ENCODE measurements around the gene DCAKD.
"Not testable (repeated sequence)": the region's sequence is repeated elsewhere in the genome, so short reads cannot be mapped to it uniquely, and the experiment has no call there.

The DCAKD gene

GRCh38 chr17:45060797-45061605, 9.6 kb upstream of the DCAKD start, which contains the start of gene NMT1:
TSS of gene NMT1 (plus strand) at chr17:45061317. CDS start at chr17:45061330, 13 bp downstream.
- Histone ChIP-seq H3K9ac (ENCODE audit: low read depth, low read length) (peak within 1 kb of the TSS; percentile 82), H3K9me3 (ENCODE audit: control insufficient read depth, insufficient read depth, low read length) (no peaks in the 10 kb centered on the region), H3K4me3 (ENCODE audit: low read depth, low read length) (peak within 1 kb of the TSS; percentile 98), H3K36me3 (ENCODE audit: control insufficient read depth, insufficient read depth, low read length) (no peaks in the 10 kb centered on the region), H3K27me3 (ENCODE audit: control insufficient read depth, insufficient read depth, low read length) (no peaks in the 10 kb centered on the region), H3K4me1 (ENCODE audit: control insufficient read depth, insufficient read depth, low read length) (peaks cover 2% of the 10 kb centered on the region)

- Histone ChIP-seq H3K9me3 (ENCODE audit: control insufficient read depth, insufficient read depth, low read length) (no peaks in the 10 kb centered on the region), H3K4me1 (ENCODE audit: control insufficient read depth, insufficient read depth, low read length) (peaks cover 2% of the 10 kb centered on the region), H3K9ac (ENCODE audit: low read depth, low read length) (peak overlapping the region; percentile 62), H3K27me3 (ENCODE audit: control insufficient read depth, insufficient read depth, low read length) (no peaks in the 10 kb centered on the region), H3K4me3 (ENCODE audit: low read depth, low read length) (peak overlapping the region; percentile 98), H3K36me3 (ENCODE audit: control insufficient read depth, insufficient read depth, low read length) (no peaks in the 10 kb centered on the region)
Observed at GRCh38 chr17:45060382-45060796, 9.0 kb upstream of the DCAKD start.

GRCh38 chr17:45052052-45052772, 780 bp upstream of the DCAKD start:
- no peaks in the 10 kb centered on the region for H3K9me3 ChIP-seq (ENCODE audit: control insufficient read depth, insufficient read depth, low read length)

GRCh38 chr17:45051720-45052051, 254 bp upstream of the DCAKD start:
- not testable (repeated sequence) for H3K36me3 ChIP-seq (ENCODE audit: control insufficient read depth, insufficient read depth, low read length); H3K9me3 ChIP-seq (ENCODE audit: control insufficient read depth, insufficient read depth, low read length); H3K27me3 ChIP-seq (ENCODE audit: control insufficient read depth, insufficient read depth, low read length); H3K4me3 ChIP-seq (ENCODE audit: low read depth, low read length); H3K4me1 ChIP-seq (ENCODE audit: control insufficient read depth, insufficient read depth, low read length); H3K9ac ChIP-seq (ENCODE audit: low read depth, low read length)

More at GRCh38 chr17:45052052-45052772, 780 bp upstream of the DCAKD start:
- peak overlapping the region; percentile 90 for H3K9ac ChIP-seq (ENCODE audit: low read depth, low read length)
- peaks cover 2% of the 10 kb centered on the region for H3K4me1 ChIP-seq (ENCODE audit: control insufficient read depth, insufficient read depth, low read length)
- no peaks in the 10 kb centered on the region for H3K36me3 ChIP-seq (ENCODE audit: control insufficient read depth, insufficient read depth, low read length)
- no peaks in the 10 kb centered on the region for H3K27me3 ChIP-seq (ENCODE audit: control insufficient read depth, insufficient read depth, low read length)
- H3K4me3 ChIP-seq (ENCODE audit: low read depth, low read length) = peak overlapping the region; percentile 68

- H3K4me1 ChIP-seq (ENCODE audit: control insufficient read depth, insufficient read depth, low read length) = peaks cover 5% of the 10 kb centered on the region
- H3K9ac ChIP-seq (ENCODE audit: low read depth, low read length) = peak overlapping the region; percentile 99
- no peaks in the 10 kb centered on the region for H3K9me3 ChIP-seq (ENCODE audit: control insufficient read depth, insufficient read depth, low read length)
- H3K4me3 ChIP-seq (ENCODE audit: low read depth, low read length) = peak overlapping the region; percentile 82
- H3K27me3 ChIP-seq (ENCODE audit: control insufficient read depth, insufficient read depth, low read length) = no peaks in the 10 kb centered on the region
- no peaks in the 10 kb centered on the region for H3K36me3 ChIP-seq (ENCODE audit: control insufficient read depth, insufficient read depth, low read length)
Observed at GRCh38 chr17:45050481-45051059, 862 bp downstream of the DCAKD start.

GRCh38 chr17:45048795-45049563, 2.5 kb downstream of the DCAKD start:
- Histone ChIP-seq H3K4me3 (ENCODE audit: low read depth, low read length) (no peak overlapping the region), H3K4me1 (ENCODE audit: control insufficient read depth, insufficient read depth, low read length) (peaks cover 7% of the 10 kb centered on the region)

GRCh38 chr17:45046537-45047125, 4.8 kb downstream of the DCAKD start:
- Histone ChIP-seq H3K27me3 (ENCODE audit: control insufficient read depth, insufficient read depth, low read length) (no peaks in the 10 kb centered on the region), H3K4me3 (ENCODE audit: low read depth, low read length) (no peak overlapping the region), H3K9ac (ENCODE audit: low read depth, low read length) (no peak overlapping the region), H3K4me1 (ENCODE audit: control insufficient read depth, insufficient read depth, low read length) (peaks cover 12% of the 10 kb centered on the region), H3K36me3 (ENCODE audit: control insufficient read depth, insufficient read depth, low read length) (peaks cover 4% of the 10 kb centered on the region), H3K9me3 (ENCODE audit: control insufficient read depth, insufficient read depth, low read length) (no peaks in the 10 kb centered on the region)

More at GRCh38 chr17:45048795-45049563, 2.5 kb downstream of the DCAKD start:
- H3K9me3 ChIP-seq (ENCODE audit: control insufficient read depth, insufficient read depth, low read length) = no peaks in the 10 kb centered on the region
- no peaks in the 10 kb centered on the region for H3K27me3 ChIP-seq (ENCODE audit: control insufficient read depth, insufficient read depth, low read length)
- no peak overlapping the region for H3K9ac ChIP-seq (ENCODE audit: low read depth, low read length)
- no peaks in the 10 kb centered on the region for H3K36me3 ChIP-seq (ENCODE audit: control insufficient read depth, insufficient read depth, low read length)

- no peak overlapping the region for H3K4me3 ChIP-seq (ENCODE audit: low read depth, low read length)
- no peaks in the 10 kb centered on the region for H3K27me3 ChIP-seq (ENCODE audit: control insufficient read depth, insufficient read depth, low read length)
- no peaks in the 10 kb centered on the region for H3K9me3 ChIP-seq (ENCODE audit: control insufficient read depth, insufficient read depth, low read length)
- H3K9ac ChIP-seq (ENCODE audit: low read depth, low read length) = no peak overlapping the region
- H3K36me3 ChIP-seq (ENCODE audit: control insufficient read depth, insufficient read depth, low read length) = peaks cover 4% of the 10 kb centered on the region
- H3K4me1 ChIP-seq (ENCODE audit: control insufficient read depth, insufficient read depth, low read length) = peaks cover 12% of the 10 kb centered on the region
Observed at GRCh38 chr17:45043813-45044540, 7.5 kb downstream of the DCAKD start.

- no peak overlapping the region for H3K9ac ChIP-seq (ENCODE audit: low read depth, low read length)
- H3K9me3 ChIP-seq (ENCODE audit: control insufficient read depth, insufficient read depth, low read length) = no peaks in the 10 kb centered on the region
- peaks cover 12% of the 10 kb centered on the region for H3K4me1 ChIP-seq (ENCODE audit: control insufficient read depth, insufficient read depth, low read length)
- H3K36me3 ChIP-seq (ENCODE audit: control insufficient read depth, insufficient read depth, low read length) = peaks cover 4% of the 10 kb centered on the region
- H3K27me3 ChIP-seq (ENCODE audit: control insufficient read depth, insufficient read depth, low read length) = no peaks in the 10 kb centered on the region
- H3K4me3 ChIP-seq (ENCODE audit: low read depth, low read length) = no peak overlapping the region
Observed at GRCh38 chr17:45042346-45043120, 8.9 kb downstream of the DCAKD start.

GRCh38 chr17:45040459-45040858, 11.0 kb downstream of the DCAKD start:
- H3K4me1 ChIP-seq (ENCODE audit: control insufficient read depth, insufficient read depth, low read length) = peaks cover 9% of the 10 kb centered on the region
- no peaks in the 10 kb centered on the region for H3K9me3 ChIP-seq (ENCODE audit: control insufficient read depth, insufficient read depth, low read length)
- no peak overlapping the region for H3K4me3 ChIP-seq (ENCODE audit: low read depth, low read length)
- peaks cover 4% of the 10 kb centered on the region for H3K36me3 ChIP-seq (ENCODE audit: control insufficient read depth, insufficient read depth, low read length)
- no peaks in the 10 kb centered on the region for H3K27me3 ChIP-seq (ENCODE audit: control insufficient read depth, insufficient read depth, low read length)
- H3K9ac ChIP-seq (ENCODE audit: low read depth, low read length) = no peak overlapping the region
